ENCODE measurements around the gene SLC25A40.

DNA sequence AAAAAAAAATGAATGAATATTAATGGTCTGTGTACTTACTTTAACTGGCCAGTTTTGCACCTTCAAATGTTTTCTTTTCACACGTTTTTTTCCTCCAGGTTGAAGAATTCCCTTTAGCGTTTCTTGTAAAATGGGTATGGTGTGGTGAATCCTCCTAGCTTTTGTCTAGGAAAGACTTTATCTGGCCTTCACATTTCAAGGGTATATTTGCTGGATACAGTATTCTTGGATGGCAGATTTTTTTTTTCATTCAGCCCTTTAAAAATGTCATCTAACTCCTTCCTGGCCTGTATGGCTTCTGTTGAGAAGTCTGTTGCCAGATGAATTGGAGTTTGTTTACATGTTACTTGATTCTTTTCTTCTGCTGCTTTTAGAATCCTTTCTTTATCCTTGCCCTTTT is 10.1 kb downstream of the SLC25A40 start:
- TF ChIP-seq, protein P1, sequence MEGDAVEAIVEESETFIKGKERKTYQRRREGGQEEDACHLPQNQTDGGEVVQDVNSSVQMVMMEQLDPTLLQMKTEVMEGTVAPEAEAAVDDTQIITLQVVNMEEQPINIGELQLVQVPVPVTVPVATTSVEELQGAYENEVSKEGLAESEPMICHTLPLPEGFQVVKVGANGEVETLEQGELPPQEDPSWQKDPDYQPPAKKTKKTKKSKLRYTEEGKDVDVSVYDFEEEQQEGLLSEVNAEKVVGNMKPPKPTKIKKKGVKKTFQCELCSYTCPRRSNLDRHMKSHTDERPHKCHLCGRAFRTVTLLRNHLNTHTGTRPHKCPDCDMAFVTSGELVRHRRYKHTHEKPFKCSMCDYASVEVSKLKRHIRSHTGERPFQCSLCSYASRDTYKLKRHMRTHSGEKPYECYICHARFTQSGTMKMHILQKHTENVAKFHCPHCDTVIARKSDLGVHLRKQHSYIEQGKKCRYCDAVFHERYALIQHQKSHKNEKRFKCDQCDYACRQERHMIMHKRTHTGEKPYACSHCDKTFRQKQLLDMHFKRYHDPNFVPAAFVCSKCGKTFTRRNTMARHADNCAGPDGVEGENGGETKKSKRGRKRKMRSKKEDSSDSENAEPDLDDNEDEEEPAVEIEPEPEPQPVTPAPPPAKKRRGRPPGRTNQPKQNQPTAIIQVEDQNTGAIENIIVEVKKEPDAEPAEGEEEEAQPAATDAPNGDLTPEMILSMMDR (IDR thresholded peaks at IDR 0.05; ENCODE audit: borderline replicate concordance, extremely low read depth, low read length, poor library complexity, severe bottlenecking) = no peak
- TF ChIP-seq EZH2 (IDR thresholded peaks at IDR 0.05; ENCODE audit: borderline replicate concordance, low read depth, low read length, severe bottlenecking) = no peak

All from DND-41 (cell line).